H1 (cell line): ENCODE results near the gene PPID. TPM values are rescaled to one million over a fixed set of nuclear protein-coding genes. Genes with fewer than 3 reads are reported as not detected.

Source experiments
- CTCF ChIA-PET: fragments of 300-600 bp; sonication (Branson Sonifier 250); formaldehyde crosslinking; loops from one replicate; lab custom pipeline; 2021; ENCODE audit not compliant: partially characterized antibody; lab: Charles Lee
- POLR2A ChIA-PET: fragments of 300-600 bp; sonication (Branson Sonifier 250); formaldehyde crosslinking; loops from one replicate; lab custom pipeline; 2021; ENCODE audit warnings: inconsistent platforms; ENCODE audit not compliant: partially characterized antibody; lab: Charles Lee
- DNase-seq, 2 experiments: peaks; one replicate each; pipeline versions ENCODE4 v3.0.0 to v3.0.0-alpha.2; 2010 to 2022; ENCODE audit warnings: low spot score in 2 of 2, low read depth in 1 of 2, mixed read lengths in 1 of 2
- FAIRE-seq: peaks from 2 replicates; lab custom pipeline; 2011; peaks lifted over from hg19 to GRCh38; lab: Jason Lieb, UNC
- H2AFZ ChIP-seq: 2 replicates; pipeline ENCODE4 v1.8.1; 2012; ENCODE audit warnings: low read length, inconsistent platforms
- H2AK5ac ChIP-seq: 2 replicates; pipeline ENCODE4 v1.6.1; 2013; ENCODE audit warnings: low read depth, low read length
- H2BK120ac ChIP-seq: replicated peaks from 2 replicates; pipeline ENCODE3; 2013; ENCODE audit warnings: low read depth, low read length, inconsistent platforms
- H2BK12ac ChIP-seq: 2 replicates; pipeline ENCODE4 v1.6.1; 2013; ENCODE audit warnings: low read depth, low read length
- H2BK15ac ChIP-seq: 2 replicates; pipeline ENCODE4 v1.6.1; 2013; ENCODE audit warnings: low read length
- H2BK20ac ChIP-seq: 2 replicates; pipeline ENCODE4 v1.6.1; 2013; ENCODE audit warnings: low read length
- H2BK5ac ChIP-seq: 2 replicates; pipeline ENCODE4 v1.6.1; 2013; ENCODE audit warnings: low read depth, low read length
- H3K14ac ChIP-seq: 2 replicates; pipeline ENCODE4 v1.6.1; 2013; ENCODE audit warnings: inconsistent platforms; ENCODE audit not compliant: insufficient read length
- H3K18ac ChIP-seq: 2 replicates; pipeline ENCODE4 v1.6.1; 2013; ENCODE audit warnings: low read length; ENCODE audit errors: extremely low read depth
- H3K23ac ChIP-seq: 2 replicates; pipeline ENCODE4 v1.6.1; 2013; ENCODE audit warnings: inconsistent platforms; ENCODE audit not compliant: insufficient read length
- H3K23me2 ChIP-seq: 2 replicates; pipeline ENCODE4 v1.6.1; 2013; ENCODE audit warnings: low read depth, low read length
- H3K27ac ChIP-seq: 2 replicates; pipeline ENCODE4 v1.6.1; 2011; ENCODE audit warnings: low read depth, low read length, inconsistent platforms
- H3K27me3 ChIP-seq, 4 experiments: replicated peaks in 1 of 4; 1 replicate in 1 of 4; 2 replicates in 3 of 4; pipeline versions ENCODE4 v1.6.1 to v1.8.1; 2011 to 2013; ENCODE audit warnings: low read length in 3 of 4, mild to moderate bottlenecking in 3 of 4, inconsistent platforms in 2 of 4, mixed read lengths in 2 of 4, moderate library complexity in 1 of 4; ENCODE audit not compliant: control insufficient read depth in 3 of 4, insufficient read depth in 3 of 4; ENCODE audit errors: extremely low read depth in 1 of 4
- H3K36me3 ChIP-seq, 4 experiments: 2 replicates each; pipeline versions ENCODE4 v1.6.1 to v1.8.1; 2011 to 2013; ENCODE audit warnings: mild to moderate bottlenecking in 4 of 4, low read length in 3 of 4, moderate library complexity in 2 of 4, control low read depth in 1 of 4, inconsistent platforms in 1 of 4; ENCODE audit not compliant: insufficient read depth in 4 of 4, control insufficient read depth in 2 of 4
- H3K4ac ChIP-seq: replicated peaks from 2 replicates; pipeline ENCODE3; 2013; ENCODE audit warnings: low read length, low read depth, mixed read lengths, inconsistent platforms; ENCODE audit not compliant: insufficient read length
- H3K4me1 ChIP-seq, 4 experiments: replicated peaks in 1 of 4; 1 replicate in 1 of 4; 2 replicates in 3 of 4; pipeline versions ENCODE4 v1.6.1 to v1.8.1; 2011 to 2013; ENCODE audit warnings: low read length in 3 of 4, inconsistent platforms in 2 of 4, mixed read lengths in 1 of 4; ENCODE audit not compliant: insufficient read depth in 4 of 4, control insufficient read depth in 3 of 4
- H3K4me2 ChIP-seq, 2 experiments: 2 replicates each; pipeline versions ENCODE4 v1.6.1 to v1.8.1; 2011 to 2013; ENCODE audit warnings: low read depth in 2 of 2, low read length in 2 of 2, control low read depth in 1 of 2, inconsistent platforms in 1 of 2, mild to moderate bottlenecking in 1 of 2; ENCODE audit not compliant: insufficient read depth in 1 of 2
- H3K4me3 ChIP-seq, 4 experiments: fragments of 200-600, 300-600 bp in 1 of 4; sonication (generic), shearing (Covaris generic), sonication (Bioruptor Twin) in 1 of 4; 2 replicates each; pipeline versions ENCODE4 v1.5.1 to v1.8.1; 2011 to 2016; ENCODE audit warnings: low read length in 4 of 4, low read depth in 3 of 4, control low read depth in 2 of 4, inconsistent platforms in 2 of 4, mild to moderate bottlenecking in 2 of 4, mixed read lengths in 1 of 4, moderate library complexity in 1 of 4; ENCODE audit not compliant: insufficient read depth in 2 of 4; ENCODE audit errors: extremely low read depth in 1 of 4
- H3K56ac ChIP-seq: replicated peaks from 2 replicates; pipeline ENCODE3; 2013; ENCODE audit warnings: low read depth, mild to moderate bottlenecking, mixed read lengths, low read length, inconsistent platforms; ENCODE audit not compliant: insufficient read length
- H3K79me1 ChIP-seq: 2 replicates; pipeline ENCODE4 v1.6.1; 2013; ENCODE audit warnings: low read depth, low read length, control low read depth
- H3K79me2 ChIP-seq, 2 experiments: 2 replicates each; pipeline versions ENCODE4 v1.6.1 to v1.8.1; 2012 to 2013; ENCODE audit warnings: low read length in 2 of 2, mild to moderate bottlenecking in 2 of 2, inconsistent platforms in 1 of 2; ENCODE audit not compliant: insufficient read depth in 2 of 2, control insufficient read depth in 1 of 2
- H3K9ac ChIP-seq, 4 experiments: replicated peaks in 1 of 4; 1 replicate in 1 of 4; 2 replicates in 3 of 4; pipeline versions ENCODE4 v1.6.1 to v1.8.1; 2011 to 2013; ENCODE audit warnings: low read depth in 3 of 4, low read length in 3 of 4, control low read depth in 2 of 4, mild to moderate bottlenecking in 2 of 4, moderate library complexity in 2 of 4, inconsistent platforms in 1 of 4; ENCODE audit errors: extremely low read depth in 1 of 4
- H3K9me3 ChIP-seq, 2 experiments: 2 replicates each; pipeline versions ENCODE4 v1.6.1 to v1.8.1; 2012 to 2013; ENCODE audit warnings: mild to moderate bottlenecking in 2 of 2, moderate library complexity in 2 of 2, control low read depth in 1 of 2, inconsistent platforms in 1 of 2, low read depth in 1 of 2, low read length in 1 of 2, mixed read lengths in 1 of 2; ENCODE audit not compliant: insufficient read depth in 2 of 2
- H4K20me1 ChIP-seq, 2 experiments: replicated peaks in 1 of 2; 2 replicates each; pipeline versions ENCODE3 to v1.8.1; 2011 to 2013; ENCODE audit warnings: inconsistent platforms in 2 of 2, low read length in 2 of 2, mild to moderate bottlenecking in 1 of 2; ENCODE audit not compliant: insufficient read depth in 2 of 2, control insufficient read depth in 1 of 2
- H4K5ac ChIP-seq: 2 replicates; pipeline ENCODE4 v1.6.1; 2013; ENCODE audit warnings: low read length, low read depth, mixed read lengths, inconsistent platforms; ENCODE audit not compliant: insufficient read length
- H4K8ac ChIP-seq: 2 replicates; pipeline ENCODE4 v1.8.0; 2013; ENCODE audit warnings: mild to moderate bottlenecking, moderate library complexity, low read length, inconsistent platforms; ENCODE audit not compliant: insufficient read depth; ENCODE audit errors: extremely low read depth
- H4K91ac ChIP-seq: replicated peaks from 2 replicates; pipeline ENCODE3; 2013; ENCODE audit warnings: low read length, mixed read lengths, inconsistent platforms; ENCODE audit not compliant: insufficient read length
- ATF2 ChIP-seq: IDR thresholded peaks from 2 replicates; pipeline ENCODE4 v1.6.1; 2012; ENCODE audit warnings: low read length, inconsistent platforms
- CEBPB ChIP-seq: IDR thresholded peaks from 2 replicates; pipeline ENCODE4 v1.6.1; 2012; ENCODE audit warnings: low read depth, low read length
- KDM1A ChIP-seq: fragments of 200-600, 300-600 bp; sonication (generic); IDR thresholded peaks from 2 replicates; pipeline ENCODE4 v1.7.1; 2016; ENCODE audit warnings: mild to moderate bottlenecking, low read length, borderline replicate concordance
- MAFK ChIP-seq: IDR thresholded peaks from 2 replicates; pipeline ENCODE4 v1.6.1; 2012; ENCODE audit warnings: low read depth, mild to moderate bottlenecking, improper control_type of control experiment, low read length
- NRF1 ChIP-seq: IDR thresholded peaks from 2 replicates; pipeline ENCODE4 v1.6.1; 2011; ENCODE audit warnings: mild to moderate bottlenecking, low read depth, low read length, improper control_type of control experiment
- POLR2AphosphoS5 ChIP-seq: IDR thresholded peaks from 2 replicates; pipeline ENCODE4 v1.6.1; 2011; ENCODE audit warnings: low read depth, low read length
- WGBS, 2 experiments: shearing (Covaris generic) in 1 of 2; methylation state at CpG; one replicate each; pipeline versions ENCODE4 v1.1.6 to v1.1.7; 2013 to 2015; ENCODE audit warnings: low lambda C conversion rate in 2 of 2, mixed read lengths in 2 of 2, inconsistent platforms in 1 of 2, low coverage in 1 of 2, missing lambda C conversion rate in 1 of 2; ENCODE audit not compliant: insufficient replicate concordance in 2 of 2, insufficient coverage in 1 of 2, insufficient read length in 1 of 2; ENCODE audit errors: extremely low coverage in 1 of 2, missing lambda C conversion rate in 1 of 2; 5-methylcytosine and 5-hydroxymethylcytosine counted together
- long read RNA-seq, 2 experiments: library from RNA in 1 of 2; library from capped mRNA in 1 of 2; stranded (forward); transcript quantifications; one replicate each; pipeline ENCODE4 v2.0.0, GENCODE V29; 2021; ENCODE audit warnings: inconsistent platforms in 1 of 2
- polyA minus RNA-seq, 3 experiments: library from RNA; depleted of rRNA, polyadenylated mRNA; stranded (reverse); fragments of >200 nt; gene quantifications; 1 replicate in 2 of 3; 2 replicates in 1 of 3; pipeline ENCODE4 v1.2.3, GENCODE V29; 2011
- polyA plus RNA-seq, 7 experiments: library from polyadenylated mRNA; depleted of rRNA in 3 of 7; stranded (reverse) in 5 of 7; unstranded in 2 of 7; fragments of >200 nt in 5 of 7; fragments of 200-250 nt in 2 of 7; gene quantifications; 1 replicate in 5 of 7; 2 replicates in 1 of 7; 4 replicates in 1 of 7; pipeline versions ENCODE4 v1.2.1 to v1.2.3, GENCODE V29; 2011 to 2013; ENCODE audit warnings: missing spikeins in 2 of 7, mixed read lengths in 2 of 7
- total RNA-seq: library from RNA; stranded (reverse); fragmentation: NEBNext Ultra II Directional; extraction: Animal tissue kit (Norgen Biotek cat#: 25700); gene quantifications from 2 replicates; pipeline ENCODE4 v1.2.1, GENCODE V29; 2021

Gene PPID
- 48.3 and 53.2 TPM in 2 replicates for total RNA-seq
- polyA plus RNA-seq (2011; rRNA removed) = 20.2 and 23.3 TPM in 2 replicates
- polyA plus RNA-seq (2011; cell fraction: cytosol; rRNA removed) = 21.9 TPM
- polyA plus RNA-seq (2011; cell fraction: nucleus; rRNA removed) = 15.8 TPM
- polyA plus RNA-seq (2012, experiment 1 of 2) = 32.6 to 61.1 TPM (median 36.5 TPM) in 4 replicates
- 9.6 TPM for polyA plus RNA-seq (2012, experiment 2 of 2)
- 44.3 TPM for polyA plus RNA-seq (2013, experiment 1 of 2)
- 45.8 TPM for polyA plus RNA-seq (2013, experiment 2 of 2)
- 3.9 and 6.1 TPM in 2 replicates for polyA minus RNA-seq (2011; rRNA and poly(A)+ RNA removed)
- polyA minus RNA-seq (2011; cell fraction: cytosol; rRNA and poly(A)+ RNA removed) = 8.5 TPM
- 17.5 TPM for polyA minus RNA-seq (2011; cell fraction: nucleus; rRNA and poly(A)+ RNA removed)
- long read RNA-seq, experiment 1, transcript PPID-201 (10 exons, 1,823 nt) = major isoform, 18 of 47 reads
- long read RNA-seq, experiment 1, partial matches to known transcripts = 23 of 47 reads
- long read RNA-seq, experiment 1, other reads (novel, unspliced or antisense) = 6 of 47 reads
- long read RNA-seq, experiment 2, transcript PPID-201 (10 exons, 1,823 nt) = major isoform, 129 of 139 reads
- long read RNA-seq, experiment 2, partial matches to known transcripts = 3 of 139 reads
- long read RNA-seq, experiment 2, other reads (novel, unspliced or antisense) = 7 of 139 reads

- Histone ChIP-seq H4K5ac (peak within 1 kb of the TSS; percentile 87), H3K23me2 (peaks cover 7% of the 10 kb centered on the region), H3K27ac (peak within 1 kb of the TSS; percentile 81), H3K79me2 (peaks cover 0 to 30% of the 10 kb centered on the region in 2 experiments; a peak in 2 of 4 replicates), H3K4me3 (peak within 1 kb of the TSS; percentile 83 to 94 (median 90)), H2BK15ac (0 out of 2 replicates have a peak within 1 kb of the TSS, but pooled peaks have one; percentile 49), H3K27me3 (no peaks in the 10 kb centered on the region; a peak in 1 of 7 replicates), H2BK20ac (no peak within 1 kb of the TSS), H2BK120ac (no peak within 1 kb of the TSS), H3K4me2 (peak within 1 kb of the TSS; percentile 92 to 95), H3K4me1 (peaks cover 0 to 3% (median 0%) of the 10 kb centered on the region in 4 experiments; a peak in 2 of 7 replicates), H4K8ac (peak within 1 kb of the TSS; percentile 95), H3K23ac (no peak within 1 kb of the TSS), H3K4ac (peak within 1 kb of the TSS; percentile 81), H3K18ac (peak within 1 kb of the TSS; percentile 94), H2AFZ (peak within 1 kb of the TSS; percentile 98), H3K9me3 (no peaks in the 10 kb centered on the region), H3K79me1 (peaks cover 2% of the 10 kb centered on the region; the same call in 1 of the 2 replicates), H3K36me3 (peaks cover 5 to 32% (median 23%) of the 10 kb centered on the region in 4 experiments), H4K91ac (peak within 1 kb of the TSS; percentile 29), H2BK12ac (no peak within 1 kb of the TSS; the same call in 1 of the 2 replicates), H2AK5ac (peak within 1 kb of the TSS; percentile 3; the same call in 1 of the 2 replicates), H4K20me1 (peaks cover 2% of the 10 kb centered on the region in 2 experiments), H3K56ac (no peak within 1 kb of the TSS), H2BK5ac (peak within 1 kb of the TSS; percentile 85), H3K14ac (no peak within 1 kb of the TSS), H3K9ac (peak within 1 kb of the TSS; percentile 83 to 97 (median 90))
- FAIRE-seq = peak; percentile 58
- ChIA-PET CTCF (interaction anchor here (1.6 kb wide), 1 partner anchor 13 kb away, joined by 4 read pairs; no protein-coding TSS in a partner anchor), POLR2A (interaction anchor here (0.7 to 1.2 kb wide), 2 partner anchors 11 to 19 kb away, joined by 3 to 4 read pairs; no protein-coding TSS in a partner anchor)
- DNase-seq = peak; percentile 54 to 90
- 2% methylated on average over 59 of the region's 65 CpGs; no CpG with 5 or more reads in 1 of the 2 experiments for WGBS, 2 experiments
- TF ChIP-seq POLR2AphosphoS5 = no peak; the same call in none of the 2 replicates
- TF ChIP-seq MAFK = no peak
- no peak for TF ChIP-seq CEBPB
- TF ChIP-seq KDM1A = no peak
- TF ChIP-seq NRF1 = no peak
- no peak for TF ChIP-seq ATF2
These were observed at the start of gene PPID for GRCh38 chr4:158722917-158723793. Gene PPID, minus strand, starts transcription at chr4:158723396. Its CDS starts 108 bp downstream, at chr4:158723288.
